OCI-LY1 (cell line): ENCODE results near the gene PIGQ.

Experiments
- CTCF ChIP-seq: fragments of 200-600 bp; sonication (generic), shearing (Covaris generic); IDR thresholded peaks from 2 replicates; pipeline ENCODE4 v1.5.1; 2017; ENCODE audit warnings: mild to moderate bottlenecking, antibody characterized with exemption, low read length, moderate library complexity, mixed read lengths
- EZH2 ChIP-seq: fragments of 200-600 bp; sonication (generic), shearing (Covaris generic); IDR thresholded peaks from 2 replicates; pipeline ENCODE4 v1.8.0; 2017; ENCODE audit warnings: borderline replicate concordance, mixed run types, mild to moderate bottlenecking, antibody characterized with exemption, low read length, moderate library complexity, mixed read lengths

- TF ChIP-seq CTCF (no peak), EZH2 (no peak)
These were observed 3.0 kb upstream of the PIGQ start, which contains the start of gene NHLRC4 for GRCh38 chr16:566475-567372.
